Neuron (in vitro differentiated cells): ENCODE data around the gene ZNF600.
"Not testable (repeated sequence)": the region's sequence is repeated elsewhere in the genome, so short reads cannot be mapped to it uniquely, and the experiment has no call there.

Experiments used
- H2AFZ ChIP-seq: one replicate; pipeline ENCODE4 v1.6.1; 2013; ENCODE audit warnings: low read depth, mild to moderate bottlenecking, inconsistent platforms, low read length, moderate library complexity
- H3K27me3 ChIP-seq: one replicate; pipeline ENCODE4 v1.6.1; 2013; ENCODE audit warnings: low read length; ENCODE audit not compliant: insufficient read depth
- H3K36me3 ChIP-seq: one replicate; pipeline ENCODE4 v1.6.1; 2013; ENCODE audit warnings: low read length; ENCODE audit not compliant: insufficient read depth
- H3K4me1 ChIP-seq: one replicate; pipeline ENCODE4 v1.6.1; 2013; ENCODE audit warnings: low read length; ENCODE audit not compliant: insufficient read depth
- H3K4me3 ChIP-seq: 2 replicates; pipeline ENCODE4 v1.5.1; 2013; ENCODE audit warnings: mild to moderate bottlenecking, low read length, moderate library complexity
- H3K9me3 ChIP-seq: one replicate; pipeline ENCODE4 v1.6.1; 2013; ENCODE audit warnings: low read length

ZNF600 gene

GRCh38 chr19:52786464-52787354 lies at the start of gene ZNF600:
ZNF600 (minus strand) TSS chr19:52786791; CDS start chr19:52778888, 7,903 bp downstream.
- not testable (repeated sequence) for H3K27me3 ChIP-seq, H3K36me3 ChIP-seq, H3K9me3 ChIP-seq, H3K4me1 ChIP-seq
- H2AFZ ChIP-seq: peak within 1 kb of the TSS; percentile 98
- peak within 1 kb of the TSS; percentile 66 for H3K4me3 ChIP-seq

GRCh38 chr19:52834289-52834688 lies 47.7 kb upstream of the ZNF600 start:
- not testable (repeated sequence) for H2AFZ ChIP-seq

GRCh38 chr19:52833541-52833940 lies 47.0 kb upstream of the ZNF600 start:
- not testable (repeated sequence) for H2AFZ ChIP-seq, H3K36me3 ChIP-seq, H3K9me3 ChIP-seq, H3K4me1 ChIP-seq, H3K27me3 ChIP-seq, H3K4me3 ChIP-seq

More at GRCh38 chr19:52834289-52834688, 47.7 kb upstream of the ZNF600 start:
- H3K9me3 ChIP-seq: peaks cover 11% of the 10 kb centered on the region
- H3K4me1 ChIP-seq, H3K27me3 ChIP-seq, H3K4me3 ChIP-seq: not testable (repeated sequence)
- H3K36me3 ChIP-seq: peaks cover 11% of the 10 kb centered on the region

GRCh38 chr19:52829866-52830265 lies 43.3 kb upstream of the ZNF600 start:
- H3K4me3 ChIP-seq: not testable (repeated sequence)

GRCh38 chr19:52825765-52826164 lies 39.2 kb upstream of the ZNF600 start:
- Histone ChIP-seq H3K4me3 (no peak overlapping the region), H3K4me1 (peaks cover under 1% of the 10 kb centered on the region), H3K9me3 (peaks cover 1% of the 10 kb centered on the region), H3K36me3 (no peaks in the 10 kb centered on the region), H2AFZ (no peak overlapping the region), H3K27me3 (no peaks in the 10 kb centered on the region)

More at GRCh38 chr19:52829866-52830265, 43.3 kb upstream of the ZNF600 start:
- not testable (repeated sequence) for H3K27me3 ChIP-seq, H3K4me1 ChIP-seq, H3K9me3 ChIP-seq, H3K36me3 ChIP-seq, H2AFZ ChIP-seq

GRCh38 chr19:52823676-52824075 lies 37.1 kb upstream of the ZNF600 start:
- Histone ChIP-seq H3K36me3 (no peaks in the 10 kb centered on the region), H3K4me1 (peaks cover 2% of the 10 kb centered on the region), H3K9me3 (peaks cover 1% of the 10 kb centered on the region), H3K27me3 (no peaks in the 10 kb centered on the region), H2AFZ (no peak overlapping the region), H3K4me3 (no peak overlapping the region)

GRCh38 chr19:52821204-52821960 lies 34.8 kb upstream of the ZNF600 start, which contains the start of gene ZNF28:
ZNF28 (minus strand) TSS chr19:52821633; CDS start chr19:52817958, 3,675 bp downstream.
- not testable (repeated sequence) for H3K9me3 ChIP-seq, H2AFZ ChIP-seq, H3K36me3 ChIP-seq, H3K27me3 ChIP-seq, H3K4me1 ChIP-seq
- H3K4me3 ChIP-seq: peak within 1 kb of the TSS; percentile 92

- peak overlapping the region; percentile 92 for H3K4me3 ChIP-seq
- not testable (repeated sequence) for H3K36me3 ChIP-seq, H3K9me3 ChIP-seq, H3K27me3 ChIP-seq, H3K4me1 ChIP-seq, H2AFZ ChIP-seq
Observed at GRCh38 chr19:52820472-52821203, 34.0 kb upstream of the ZNF600 start.

GRCh38 chr19:52809801-52810200 lies 23.2 kb upstream of the ZNF600 start:
- H2AFZ ChIP-seq: no peak overlapping the region
- H3K36me3 ChIP-seq: peaks cover 44% of the 10 kb centered on the region
- H3K4me3 ChIP-seq: no peak overlapping the region
- no peaks in the 10 kb centered on the region for H3K4me1 ChIP-seq
- H3K27me3 ChIP-seq: no peaks in the 10 kb centered on the region
- peaks cover 32% of the 10 kb centered on the region for H3K9me3 ChIP-seq

- H3K4me1 ChIP-seq, H3K27me3 ChIP-seq, H3K4me3 ChIP-seq, H2AFZ ChIP-seq: not testable (repeated sequence)
- Histone ChIP-seq H3K9me3 (peaks cover 69% of the 10 kb centered on the region), H3K36me3 (peaks cover 52% of the 10 kb centered on the region)
Observed at GRCh38 chr19:52799950-52800640, 13.5 kb upstream of the ZNF600 start.

GRCh38 chr19:52789440-52789839 lies 2.8 kb upstream of the ZNF600 start:
- H3K27me3 ChIP-seq: no peaks in the 10 kb centered on the region
- peaks cover 3% of the 10 kb centered on the region for H3K9me3 ChIP-seq
- H2AFZ ChIP-seq: no peak overlapping the region
- peaks cover 7% of the 10 kb centered on the region for H3K4me1 ChIP-seq
- no peak overlapping the region for H3K4me3 ChIP-seq
- no peaks in the 10 kb centered on the region for H3K36me3 ChIP-seq

GRCh38 chr19:52786078-52786463 lies 520 bp downstream of the ZNF600 start:
- Histone ChIP-seq H3K36me3 (no peaks in the 10 kb centered on the region), H3K4me1 (peaks cover 7% of the 10 kb centered on the region), H3K4me3 (peak overlapping the region; percentile 66), H2AFZ (peak overlapping the region; percentile 98), H3K9me3 (peaks cover 5% of the 10 kb centered on the region), H3K27me3 (no peaks in the 10 kb centered on the region)
